Type B pancreatic cell (in vitro differentiated cells): ENCODE measurements around the gene ELP2. TPM values are rescaled to one million over a fixed set of nuclear protein-coding genes. Genes with fewer than 3 reads are reported as not detected.

Source experiments
- DNase-seq: peaks from one replicate; pipeline ENCODE4 v3.0.0; 2021; ENCODE audit warnings: mixed read lengths; ENCODE audit not compliant: unreplicated experiment; ENCODE audit errors: extremely low spot score
- H3K27ac Mint-ChIP-seq: 2 replicates; pipeline ENCODE4 v1.8.0; 2021; ENCODE audit warnings: mild to moderate bottlenecking, mixed read lengths
- H3K27me3 Mint-ChIP-seq: 2 replicates; pipeline ENCODE4 v1.8.0; 2021; ENCODE audit warnings: mixed read lengths
- H3K36me3 Mint-ChIP-seq: 2 replicates; pipeline ENCODE4 v1.8.0; 2021; ENCODE audit warnings: mixed read lengths
- H3K4me1 Mint-ChIP-seq: one replicate; pipeline ENCODE4 v1.8.0; 2021; ENCODE audit warnings: mixed read lengths; ENCODE audit not compliant: unreplicated experiment
- H3K4me3 Mint-ChIP-seq: 2 replicates; pipeline ENCODE4 v1.8.0; 2021; ENCODE audit warnings: mild to moderate bottlenecking, mixed read lengths
- H3K9me3 Mint-ChIP-seq: 2 replicates; pipeline ENCODE4 v1.8.0; 2021; ENCODE audit warnings: mixed read lengths
- CTCF ChIP-seq: fragments of 200-600 bp; sonication (generic); conservative IDR thresholded peaks from 2 replicates; pipeline ENCODE4 v1.5.0; 2021; ENCODE audit warnings: antibody characterized with exemption, mild to moderate bottlenecking
- total RNA-seq: library from RNA; stranded (reverse); gene quantifications from 2 replicates; pipeline ENCODE4 v1.2.1, GENCODE V29; 2021; ENCODE audit warnings: low replicate concordance

The ELP2 gene
- total RNA-seq, 1 donor from 2014 or later: 94.6 TPM

DNA sequence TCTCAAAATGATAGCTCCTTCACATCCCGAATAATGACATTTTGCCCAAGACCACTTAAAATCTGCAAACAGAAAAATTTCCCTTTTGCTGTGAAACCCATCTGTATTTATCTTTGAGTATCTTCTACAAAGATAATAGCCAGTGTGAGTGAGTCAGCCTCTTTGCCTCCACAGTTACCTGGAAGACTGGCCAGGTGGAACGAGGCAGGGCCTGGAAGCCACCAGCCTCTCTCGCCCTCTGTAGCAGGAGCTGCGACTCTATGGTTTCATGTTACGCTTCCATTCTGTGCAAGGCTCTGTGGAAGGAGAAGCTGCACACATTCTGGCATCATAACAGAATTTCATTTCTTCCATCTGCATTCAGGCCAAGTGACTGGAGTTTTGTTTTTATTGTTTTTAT lies 9.5 kb downstream of the ELP2 start:
- Mint-ChIP-seq H3K9me3 (no peaks in the 10 kb centered on the region), H3K36me3 (peaks cover 23% of the 10 kb centered on the region), H3K27ac (no peak overlapping the region), H3K4me1 (no peaks in the 10 kb centered on the region), H3K4me3 (no peak overlapping the region), H3K27me3 (no peaks in the 10 kb centered on the region)
- no peak for DNase-seq
- no peak for TF ChIP-seq CTCF

- H3K36me3 Mint-ChIP-seq: peaks cover 36% of the 10 kb centered on the region
- H3K4me3 Mint-ChIP-seq: no peak overlapping the region
- no peak overlapping the region for H3K27ac Mint-ChIP-seq
- no peak for DNase-seq
- no peak for TF ChIP-seq CTCF
- H3K27me3 Mint-ChIP-seq: no peaks in the 10 kb centered on the region
- no peaks in the 10 kb centered on the region for H3K4me1 Mint-ChIP-seq
- no peaks in the 10 kb centered on the region for H3K9me3 Mint-ChIP-seq
These were observed 11.9 kb downstream of the ELP2 start for GRCh38 chr18:36141576-36141975.

GRCh38 chr18:36142751-36143150 lies 13.1 kb downstream of the ELP2 start:
- H3K36me3 Mint-ChIP-seq: peaks cover 33% of the 10 kb centered on the region
- H3K4me1 Mint-ChIP-seq: no peaks in the 10 kb centered on the region
- H3K27ac Mint-ChIP-seq: no peak overlapping the region
- no peaks in the 10 kb centered on the region for H3K27me3 Mint-ChIP-seq
- DNase-seq: no peak
- no peaks in the 10 kb centered on the region for H3K9me3 Mint-ChIP-seq
- no peak overlapping the region for H3K4me3 Mint-ChIP-seq
- TF ChIP-seq CTCF: no peak

DNA sequence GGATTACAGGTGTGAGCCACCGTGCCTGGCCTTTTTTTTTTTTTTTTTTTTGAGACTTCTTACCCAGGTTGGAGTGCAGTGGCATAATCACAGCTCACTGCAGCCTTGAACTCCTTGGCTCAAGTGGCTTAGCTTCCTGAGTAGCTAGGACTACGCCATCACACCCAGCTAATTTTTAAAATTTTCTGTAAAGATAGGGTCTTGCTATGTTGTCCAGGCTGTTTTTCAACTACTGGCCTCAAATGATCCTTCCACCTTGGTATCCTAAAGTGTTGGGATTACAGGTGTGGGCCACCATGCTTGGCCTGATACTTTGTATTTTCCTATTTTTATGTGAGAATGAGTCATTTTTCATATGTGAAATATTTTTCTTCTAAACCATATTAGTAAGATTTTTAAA lies 13.7 kb downstream of the ELP2 start:
- no peak overlapping the region for H3K4me3 Mint-ChIP-seq
- no peak for DNase-seq
- no peaks in the 10 kb centered on the region for H3K4me1 Mint-ChIP-seq
- H3K9me3 Mint-ChIP-seq: no peaks in the 10 kb centered on the region
- TF ChIP-seq CTCF: no peak
- no peak overlapping the region for H3K27ac Mint-ChIP-seq
- H3K36me3 Mint-ChIP-seq: peaks cover 33% of the 10 kb centered on the region
- no peaks in the 10 kb centered on the region for H3K27me3 Mint-ChIP-seq

GRCh38 chr18:36149514-36150289 lies 20.0 kb downstream of the ELP2 start:
- Mint-ChIP-seq H3K4me1 (no peaks in the 10 kb centered on the region), H3K27ac (no peak overlapping the region), H3K36me3 (peaks cover 30% of the 10 kb centered on the region), H3K27me3 (no peaks in the 10 kb centered on the region), H3K9me3 (no peaks in the 10 kb centered on the region), H3K4me3 (no peak overlapping the region)
- no peak for DNase-seq
- no peak for TF ChIP-seq CTCF
